Astrocyte of the spinal cord (primary cell): ENCODE results near the gene SORBS2.
"Not testable (repeated sequence)": the region's sequence is repeated elsewhere in the genome, so short reads cannot be mapped to it uniquely, and the experiment has no call there.

Source experiments
- DNase-seq: peaks from one replicate; pipeline ENCODE4 v3.0.0; 2011; ENCODE audit warnings: low read depth, low spot score
- H3K4me3 ChIP-seq: 2 replicates; pipeline ENCODE4 v1.5.1; 2011; ENCODE audit warnings: low read depth, mild to moderate bottlenecking, low read length, moderate library complexity
- in situ Hi-C: cut with HindIII; loops from 2 replicates; pipeline ENCODE4 v1.10.0; 2017; ENCODE audit warnings: low sequenced_read_pairs
- TF ChIP-seq, protein P1 (sequence below): IDR thresholded peaks from 2 replicates; pipeline ENCODE4 v1.5.1; 2012; ENCODE audit warnings: low read depth, mild to moderate bottlenecking, low read length, inconsistent platforms

SORBS2 gene

GRCh38 chr4:185716577-185717376 lies 95.2 kb downstream of the SORBS2 start:
- in situ Hi-C loops: no loop called here
- no peak for DNase-seq
- no peak overlapping the region for H3K4me3 ChIP-seq
- TF ChIP-seq, protein P1, sequence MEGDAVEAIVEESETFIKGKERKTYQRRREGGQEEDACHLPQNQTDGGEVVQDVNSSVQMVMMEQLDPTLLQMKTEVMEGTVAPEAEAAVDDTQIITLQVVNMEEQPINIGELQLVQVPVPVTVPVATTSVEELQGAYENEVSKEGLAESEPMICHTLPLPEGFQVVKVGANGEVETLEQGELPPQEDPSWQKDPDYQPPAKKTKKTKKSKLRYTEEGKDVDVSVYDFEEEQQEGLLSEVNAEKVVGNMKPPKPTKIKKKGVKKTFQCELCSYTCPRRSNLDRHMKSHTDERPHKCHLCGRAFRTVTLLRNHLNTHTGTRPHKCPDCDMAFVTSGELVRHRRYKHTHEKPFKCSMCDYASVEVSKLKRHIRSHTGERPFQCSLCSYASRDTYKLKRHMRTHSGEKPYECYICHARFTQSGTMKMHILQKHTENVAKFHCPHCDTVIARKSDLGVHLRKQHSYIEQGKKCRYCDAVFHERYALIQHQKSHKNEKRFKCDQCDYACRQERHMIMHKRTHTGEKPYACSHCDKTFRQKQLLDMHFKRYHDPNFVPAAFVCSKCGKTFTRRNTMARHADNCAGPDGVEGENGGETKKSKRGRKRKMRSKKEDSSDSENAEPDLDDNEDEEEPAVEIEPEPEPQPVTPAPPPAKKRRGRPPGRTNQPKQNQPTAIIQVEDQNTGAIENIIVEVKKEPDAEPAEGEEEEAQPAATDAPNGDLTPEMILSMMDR: no peak

- TF ChIP-seq, protein P1: no peak
- in situ Hi-C loops: no loop called here
- no peak for DNase-seq
- no peak overlapping the region for H3K4me3 ChIP-seq
Observed at GRCh38 chr4:185716141-185716551, 95.8 kb downstream of the SORBS2 start.

GRCh38 chr4:185714524-185714923 lies 97.5 kb downstream of the SORBS2 start:
- H3K4me3 ChIP-seq, in situ Hi-C loops, DNase-seq: not testable (repeated sequence)

DNA sequence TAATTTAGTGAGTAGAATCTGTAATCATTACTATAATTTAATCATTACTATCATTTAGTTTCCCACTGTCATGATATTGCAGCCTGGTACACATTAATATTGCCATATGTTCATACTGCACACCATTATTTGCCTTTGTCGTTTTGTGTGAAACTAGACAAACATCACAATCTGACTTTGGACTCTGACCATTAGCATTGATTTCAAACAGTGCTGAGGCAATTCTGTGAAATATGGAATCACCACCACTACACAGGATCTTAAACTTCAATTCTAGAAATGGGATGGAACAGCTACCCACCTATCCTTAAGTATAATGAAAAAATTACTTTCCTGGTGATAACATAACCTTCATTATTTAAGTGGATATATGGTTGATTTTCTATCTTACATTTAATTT lies 98.3 kb downstream of the SORBS2 start:
- TF ChIP-seq, protein P1: no peak
- no peak for DNase-seq
- in situ Hi-C loops: no loop called here
- no peak overlapping the region for H3K4me3 ChIP-seq

DNA sequence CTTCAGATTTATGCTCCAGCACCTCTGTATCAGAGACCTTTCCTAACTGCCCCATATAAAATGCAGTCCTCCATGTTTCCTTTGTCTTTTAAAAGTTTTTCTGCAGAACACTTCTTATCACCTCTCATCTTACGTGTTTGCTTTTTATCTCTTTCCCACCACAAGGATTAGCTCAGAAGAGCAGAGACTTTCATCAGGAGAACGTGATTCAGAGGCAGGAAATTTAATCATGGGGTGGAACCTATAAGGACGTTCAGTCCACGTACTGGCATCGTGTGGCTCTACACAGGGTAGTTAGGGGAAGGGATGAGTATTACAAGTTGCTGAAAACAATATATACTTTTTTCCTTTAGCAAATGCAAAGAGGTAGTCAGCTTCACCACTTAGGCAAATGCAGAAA lies 98.7 kb downstream of the SORBS2 start:
- no peak overlapping the region for H3K4me3 ChIP-seq
- TF ChIP-seq, protein P1: no peak
- DNase-seq: no peak
- in situ Hi-C loops: no loop called here

DNA sequence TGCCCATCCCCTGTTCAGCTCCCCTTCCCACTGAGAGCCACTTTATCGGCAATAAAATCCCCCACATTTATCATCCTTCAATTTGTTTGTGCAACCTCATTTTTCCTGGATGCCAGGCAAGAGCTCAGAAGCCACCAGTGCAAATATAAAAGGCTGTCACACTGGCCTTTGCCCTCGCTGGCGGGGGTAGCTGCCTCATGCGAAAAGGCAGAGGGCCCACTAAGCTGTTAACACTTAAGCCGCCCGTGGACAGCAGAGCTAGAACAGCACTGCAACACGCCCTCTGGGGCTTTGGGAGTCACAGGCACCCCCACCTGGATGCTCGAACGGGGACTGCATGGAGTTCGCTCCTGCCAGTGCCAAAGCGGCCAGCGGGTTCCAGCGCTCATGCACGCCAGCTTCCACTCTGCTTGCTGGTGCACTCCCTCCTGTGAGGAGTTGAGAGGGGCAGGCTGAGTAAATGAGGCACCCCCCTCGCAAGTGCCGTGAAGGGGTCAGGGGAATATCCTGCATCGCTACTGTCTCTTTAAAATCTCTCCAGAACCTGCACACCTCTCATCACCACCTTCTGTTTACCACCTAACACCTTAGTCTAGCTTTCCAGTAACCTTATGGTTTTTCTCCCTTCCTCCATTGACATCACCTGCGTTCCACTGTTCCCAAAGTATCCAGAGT lies 99.5 kb downstream of the SORBS2 start:
- TF ChIP-seq, protein P1: no peak
- in situ Hi-C loops: no loop called here
- no peak overlapping the region for H3K4me3 ChIP-seq
- DNase-seq: no peak

GRCh38 chr4:185711726-185712125 lies 100.3 kb downstream of the SORBS2 start:
- in situ Hi-C loops: no loop called here

More at GRCh38 chr4:185711726-185712125, 100.3 kb downstream of the SORBS2 start:
- TF ChIP-seq, protein P1: no peak
- no peak for DNase-seq
- no peak overlapping the region for H3K4me3 ChIP-seq
